Measurements from ENCODE around the gene GUCY1A1.

Gene GUCY1A1

DNA sequence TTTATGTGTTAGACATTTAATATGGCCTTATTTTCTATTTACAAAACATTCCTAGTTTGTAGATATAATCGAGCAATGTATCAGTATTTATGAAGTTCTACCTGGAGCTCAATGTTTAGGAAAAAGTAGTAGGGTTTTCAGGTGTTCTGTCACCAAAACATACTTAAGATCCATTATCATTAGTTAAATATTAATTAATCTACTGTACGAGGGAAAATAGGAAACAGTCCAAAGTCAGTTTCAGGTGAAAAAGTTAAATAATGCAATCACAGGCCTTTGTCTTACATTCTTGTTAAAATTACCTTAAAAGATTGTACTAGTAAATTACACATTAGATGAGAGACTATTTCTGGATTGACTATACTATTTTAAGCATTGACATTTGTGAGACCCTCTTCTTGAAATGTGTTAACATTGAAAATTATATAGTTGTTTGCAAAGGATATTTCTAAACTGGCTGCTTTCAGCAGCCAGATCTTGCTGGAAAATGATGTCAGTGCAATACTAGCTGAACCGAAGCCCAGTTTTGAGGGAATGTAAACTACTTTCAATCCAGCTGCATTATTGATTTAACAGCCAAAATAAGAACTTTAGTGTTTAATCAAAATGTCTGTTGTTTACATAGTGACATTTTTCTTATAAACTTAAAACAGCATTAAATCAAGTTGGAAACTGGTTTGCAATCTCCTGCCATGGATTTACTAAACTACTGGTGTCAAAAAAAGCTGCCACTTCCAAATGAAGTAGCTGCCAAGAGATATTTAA, 111.5 kb downstream of the GUCY1A1 start:
- DNase-seq (ENCODE audit: low read depth), result no peak

DNA sequence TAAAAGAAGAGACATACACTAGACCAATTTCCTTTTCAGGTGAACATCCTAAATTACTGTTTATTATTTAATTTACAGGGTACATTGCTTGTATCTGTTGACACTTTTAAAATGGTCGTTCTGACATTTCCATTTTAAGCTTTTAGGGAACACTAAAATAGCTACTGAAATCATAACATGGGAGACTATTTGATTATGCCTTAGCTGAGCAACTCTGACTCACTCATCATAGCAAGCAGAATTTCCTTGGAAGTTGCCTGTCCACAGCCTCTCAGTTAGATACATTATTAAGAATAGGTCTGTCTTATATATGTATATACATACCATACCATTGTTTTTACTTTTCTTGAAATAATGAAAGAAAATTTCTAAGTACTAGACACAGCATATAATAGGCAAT, 114.1 kb downstream of the GUCY1A1 start:
- DNase-seq (ENCODE audit: low read depth), result no peak

DNA sequence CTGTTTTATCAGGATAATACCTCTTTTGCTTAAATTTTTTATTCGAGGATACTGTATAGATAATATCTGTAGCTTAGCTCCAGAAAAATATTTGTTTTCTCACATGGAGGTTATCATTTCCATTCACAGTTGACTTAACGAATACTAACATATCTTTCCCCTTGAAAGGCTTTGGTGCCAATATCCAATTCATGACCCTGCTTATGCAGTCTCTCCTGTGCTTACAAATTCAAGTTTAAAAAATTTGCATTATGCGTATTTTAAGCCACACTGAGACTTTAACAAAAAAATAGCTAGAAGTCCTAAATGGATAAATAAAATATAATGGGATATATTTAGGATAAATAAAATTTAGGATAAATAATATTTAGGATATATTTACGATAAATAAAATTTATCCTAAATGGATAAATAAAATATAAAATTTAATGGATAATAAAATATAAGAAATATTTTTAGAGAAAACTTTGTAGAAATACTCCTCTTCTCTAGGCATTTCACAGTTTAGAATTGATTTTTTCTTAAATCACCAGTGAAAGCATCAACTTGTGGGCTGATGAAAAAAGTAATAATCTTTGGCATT, 114.7 kb downstream of the GUCY1A1 start:
- DNase-seq (ENCODE audit: low read depth), result no peak

Data from non-pigmented ciliary epithelial cell (primary cell).